ENCODE measurements around the gene SGMS2.
A peak's percentile ranks its signal among the peaks of the same experiment; 100 is the strongest.
"Not testable (repeated sequence)": the region's sequence is repeated elsewhere in the genome, so short reads cannot be mapped to it uniquely, and the experiment has no call there.

The SGMS2 gene

DNA sequence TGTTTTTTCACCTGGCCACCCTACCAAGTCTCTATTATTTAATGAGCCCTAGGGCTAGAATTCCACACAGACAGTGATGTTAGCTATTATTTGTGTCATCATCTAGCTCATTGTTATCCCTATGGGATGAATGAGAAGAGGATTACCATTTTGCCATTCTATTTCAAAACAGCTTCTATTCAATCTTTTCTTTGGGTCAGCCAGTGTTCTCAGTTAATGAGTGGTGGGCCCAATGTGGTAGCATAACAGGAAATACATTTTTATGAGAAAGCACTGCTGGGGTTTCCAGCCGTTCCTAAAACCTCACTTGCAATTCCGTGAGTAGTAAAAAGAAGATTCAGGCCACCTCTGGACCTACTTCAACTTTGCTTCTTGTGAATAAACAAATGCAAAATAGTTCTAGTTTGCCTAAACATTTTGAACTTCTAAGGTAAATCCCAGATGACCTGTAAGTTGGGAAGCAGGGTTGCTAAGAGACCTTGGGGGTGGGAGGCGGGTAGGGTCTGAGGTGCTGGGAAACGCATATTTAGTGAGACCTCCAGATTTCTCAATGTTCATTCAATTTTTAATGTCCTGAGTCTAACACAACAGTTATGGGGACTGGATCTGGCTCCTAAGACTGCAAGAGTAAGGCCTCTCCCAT is 81.8 kb downstream of the SGMS2 start:
- DNase-seq (ENCODE audit: insufficient read length, low spot score) (no peak), FAIRE-seq (no peak)

DNA sequence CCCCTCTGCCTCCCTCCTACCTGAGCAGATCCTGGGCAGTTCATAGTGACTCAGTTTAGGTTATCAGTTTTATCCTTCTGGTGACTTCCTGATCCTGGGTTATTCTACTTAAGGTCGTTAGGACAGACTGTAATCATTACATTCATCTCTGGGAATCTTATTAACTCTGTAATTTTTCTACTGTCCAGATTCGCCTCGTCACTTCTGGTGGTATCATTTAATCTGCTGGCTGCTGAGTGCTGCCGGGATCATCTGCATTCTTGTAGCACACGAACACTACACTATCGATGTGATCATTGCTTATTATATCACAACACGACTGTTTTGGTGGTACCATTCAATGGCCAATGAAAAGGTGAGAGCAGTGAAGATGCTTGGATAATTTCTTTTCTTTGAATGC is 83.6 kb downstream of the SGMS2 start:
- DNase-seq (ENCODE audit: insufficient read length, low spot score) = no peak
- no peak for FAIRE-seq

DNA sequence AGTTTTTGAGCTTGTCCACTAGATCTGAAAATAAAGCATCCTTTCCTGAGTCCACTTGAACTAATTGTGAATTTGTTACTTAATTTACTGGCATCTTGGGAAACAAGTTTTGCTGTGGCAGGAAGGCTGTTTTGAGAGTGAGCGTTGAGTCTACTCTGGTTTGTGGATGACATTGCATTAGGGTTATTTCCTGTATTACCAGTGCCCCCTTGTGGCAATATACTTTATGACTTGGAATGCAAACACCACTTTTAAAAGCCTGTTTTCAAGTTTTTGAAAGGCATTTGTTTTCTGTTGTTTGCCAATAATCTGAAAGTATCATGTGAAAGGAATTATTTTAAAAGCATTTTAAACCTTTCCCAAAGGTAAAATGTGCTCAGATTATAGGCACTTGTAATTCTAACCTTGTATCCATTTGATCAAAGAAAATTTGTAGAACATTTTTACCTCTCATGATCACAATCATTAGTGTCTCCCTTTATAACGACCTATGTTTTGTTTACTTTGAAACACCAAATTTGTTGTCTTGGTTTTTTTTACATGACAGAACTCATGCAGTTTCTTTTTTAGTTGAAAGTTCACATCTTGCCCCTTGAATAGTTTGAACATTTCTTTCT is 88.7 kb downstream of the SGMS2 start:
- peak; percentile 72 for FAIRE-seq
- DNase-seq (ENCODE audit: insufficient read length, low spot score) = no peak

DNA sequence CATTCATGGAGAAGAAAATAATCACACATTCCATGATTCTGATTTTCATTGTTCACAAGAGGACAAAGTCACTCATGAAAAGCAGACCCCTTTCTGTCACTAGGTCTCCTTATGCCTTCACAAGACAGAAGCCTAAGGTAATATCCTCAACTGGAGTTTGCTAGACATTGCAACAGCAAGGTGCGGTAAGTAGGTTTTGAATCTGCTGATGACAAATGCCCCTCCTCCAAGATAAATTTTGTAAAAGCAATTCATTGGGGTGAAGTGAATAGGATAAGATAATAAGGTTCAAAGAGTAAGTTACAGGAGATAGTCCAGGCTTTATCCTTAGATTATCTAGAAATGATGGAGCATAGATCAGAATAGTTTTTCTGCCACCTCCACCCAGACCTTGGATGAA is 90.5 kb downstream of the SGMS2 start:
- DNase-seq (ENCODE audit: insufficient read length, low spot score) (no peak), FAIRE-seq (no peak)

DNA sequence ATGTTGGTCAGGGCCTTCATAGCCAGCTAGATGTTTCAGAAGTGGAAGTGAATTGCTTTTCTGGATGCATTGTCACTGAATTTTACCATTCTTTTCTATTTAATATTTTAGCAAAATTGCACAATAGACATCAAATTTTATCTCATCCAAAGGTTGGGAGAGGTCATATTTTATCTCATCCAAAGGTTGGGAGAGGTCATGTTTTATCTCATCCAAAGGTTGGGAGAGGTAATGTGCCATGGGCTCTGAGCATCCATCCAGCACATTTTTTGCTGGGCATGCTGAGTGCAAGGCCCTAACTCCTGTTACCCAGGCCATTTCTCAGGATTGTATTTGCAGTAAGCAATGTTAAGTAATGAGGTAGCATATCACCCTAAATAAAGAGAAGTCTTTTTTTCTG is 91.9 kb downstream of the SGMS2 start:
- no peak for FAIRE-seq

DNA sequence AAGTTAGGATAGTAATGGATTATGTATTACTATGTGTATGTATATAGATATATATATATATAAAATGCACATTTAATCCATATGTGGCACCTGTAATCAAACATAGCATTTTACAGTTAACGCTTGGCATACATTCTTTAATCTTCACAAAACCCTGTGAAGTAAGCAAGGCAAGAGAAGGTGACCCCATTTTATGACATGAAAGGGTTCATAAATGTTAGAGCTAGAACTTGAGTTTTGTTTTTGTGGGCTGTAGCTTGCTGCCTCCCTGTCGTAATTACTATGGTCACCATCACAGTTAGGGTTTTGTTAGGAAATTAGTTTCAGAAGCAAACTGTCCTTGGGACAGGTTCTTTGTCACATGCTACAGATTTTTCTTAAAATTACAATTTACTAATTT is 92.8 kb downstream of the SGMS2 start:
- DNase-seq (ENCODE audit: insufficient read length, low spot score) = no peak
- no peak for FAIRE-seq

More for the DNA sequence above, 91.9 kb downstream of the SGMS2 start:
- DNase-seq (ENCODE audit: insufficient read length, low spot score) = no peak

DNA sequence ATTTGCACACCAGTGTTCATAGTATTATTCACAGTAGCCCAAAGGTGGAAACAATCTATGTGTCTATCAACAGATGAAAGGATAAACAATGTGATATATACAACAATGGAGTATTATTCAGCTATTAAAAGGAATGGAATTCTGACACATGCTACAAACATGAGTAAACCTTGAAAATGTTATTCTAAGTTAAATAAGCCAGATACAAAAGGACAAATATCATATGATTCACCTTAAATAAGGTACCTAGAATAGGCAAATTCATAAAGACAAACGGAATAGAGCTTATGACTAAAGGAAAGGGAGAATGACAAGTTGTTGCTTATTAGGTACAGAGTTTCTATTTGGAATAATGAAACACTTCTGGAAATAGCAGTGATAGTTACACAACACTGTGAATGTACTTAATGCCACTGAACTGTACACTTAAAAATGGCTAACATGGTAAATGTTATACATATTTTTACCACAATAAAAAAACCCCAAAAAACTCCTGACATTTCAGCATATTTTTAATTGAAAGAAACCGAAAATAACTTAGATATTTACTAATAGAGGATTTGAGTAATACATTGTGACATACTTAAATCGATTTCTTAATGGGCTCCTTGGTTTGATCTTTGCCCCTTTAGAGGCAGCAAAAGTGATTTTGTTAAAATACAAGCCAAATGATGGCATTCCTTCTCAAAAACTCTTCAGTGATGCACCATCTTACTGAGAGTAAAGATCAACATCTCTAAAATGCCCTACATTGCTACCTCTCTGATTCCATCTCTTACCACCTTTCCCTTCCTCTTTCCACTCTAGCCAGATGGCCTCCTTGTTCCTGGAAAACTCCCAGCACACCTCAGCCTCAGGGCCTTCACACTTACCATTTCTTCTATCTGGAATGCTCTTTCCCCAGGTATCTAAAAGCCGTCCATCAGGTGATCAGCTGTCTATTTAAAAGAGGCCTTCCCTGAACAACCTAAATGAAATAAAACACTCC is 98.0 kb downstream of the SGMS2 start:
- DNase-seq (ENCODE audit: insufficient read length, low spot score) = no peak
- no peak for FAIRE-seq

DNA sequence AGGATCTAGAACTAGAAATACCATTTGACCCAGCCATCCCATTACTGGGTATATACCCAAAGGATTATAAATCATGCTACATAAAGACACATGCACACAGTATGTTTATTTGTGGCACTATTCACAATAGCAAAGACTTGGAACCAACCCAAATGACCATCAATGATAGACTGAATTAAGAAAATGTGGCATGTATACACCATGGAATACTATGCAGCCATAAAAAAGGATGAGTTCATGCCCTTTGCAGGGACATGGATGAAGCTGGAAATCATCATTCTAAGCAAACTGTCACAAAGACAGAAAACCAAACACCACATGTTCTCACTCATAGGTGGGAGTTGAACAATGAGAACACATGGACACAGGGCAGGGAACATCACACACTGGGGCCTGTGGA is 101.0 kb downstream of the SGMS2 start:
- not testable (repeated sequence) for FAIRE-seq

DNA sequence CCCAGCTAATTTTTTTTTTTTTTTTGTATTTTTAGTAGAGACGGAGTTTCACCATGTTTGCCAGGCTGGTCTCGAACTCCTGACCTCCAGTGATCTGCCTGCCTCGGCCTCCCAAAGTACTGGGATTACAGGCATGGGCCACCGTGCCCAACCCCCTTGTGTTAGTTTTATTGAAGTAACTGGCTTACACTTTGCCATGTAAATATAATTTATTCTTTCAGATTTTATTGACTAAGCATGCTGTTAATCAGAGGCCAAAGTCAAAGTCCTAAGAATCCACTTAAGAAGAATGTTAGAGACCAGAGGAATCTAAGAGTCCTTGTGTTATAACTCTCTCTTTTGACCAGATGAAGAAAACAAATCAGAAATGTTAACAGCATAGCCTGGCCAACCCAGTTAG is 102.1 kb downstream of the SGMS2 start:
- not testable (repeated sequence) for DNase-seq (ENCODE audit: insufficient read length, low spot score); FAIRE-seq

More for the DNA sequence above, 101.0 kb downstream of the SGMS2 start:
- DNase-seq (ENCODE audit: insufficient read length, low spot score) = not testable (repeated sequence)

DNA sequence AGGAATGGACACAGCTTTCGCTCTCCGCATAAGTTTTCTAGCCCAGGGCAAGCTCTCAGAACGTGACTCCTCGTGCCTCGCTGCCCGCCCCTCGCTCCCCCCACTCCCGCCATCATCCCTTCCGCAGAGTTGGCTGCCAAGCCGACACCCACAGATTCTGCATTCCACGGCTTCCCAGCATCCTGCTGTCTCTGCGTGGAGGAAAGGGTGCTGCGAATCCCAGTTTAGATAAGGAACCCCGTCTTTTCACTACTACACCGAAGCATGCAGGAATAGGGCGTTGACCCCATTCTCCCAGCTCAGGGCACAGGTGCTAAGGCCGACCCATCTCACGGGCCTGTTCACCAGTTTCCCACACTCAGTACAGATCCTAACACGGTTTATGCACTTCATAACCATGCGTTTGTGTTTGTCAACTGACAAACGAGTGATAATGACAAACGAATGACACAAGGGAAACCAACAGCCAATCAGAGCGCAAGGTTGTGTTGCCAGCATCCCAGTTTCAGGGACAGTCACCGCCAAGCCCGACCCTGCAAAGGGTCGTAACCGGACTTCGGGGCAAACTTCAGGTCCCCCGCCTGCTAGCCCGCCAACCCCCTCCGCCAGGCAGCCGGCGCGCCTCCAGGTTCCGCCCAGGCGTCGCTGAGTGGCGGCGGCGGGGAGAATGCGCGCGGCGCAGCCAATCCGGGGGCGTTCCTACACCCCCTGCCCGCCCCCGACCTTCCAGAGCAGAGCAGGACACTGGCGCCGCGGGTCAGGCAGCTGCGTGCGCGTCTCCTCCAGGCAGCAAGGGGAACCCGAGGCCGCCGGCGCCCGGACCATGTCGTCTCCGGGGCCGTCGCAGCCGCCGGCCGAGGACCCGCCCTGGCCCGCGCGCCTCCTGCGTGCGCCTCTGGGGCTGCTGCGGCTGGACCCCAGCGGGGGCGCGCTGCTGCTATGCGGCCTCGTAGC is 106.4 kb downstream of the SGMS2 start, which contains the start of gene CYP2U1:
Gene CYP2U1, plus strand, starts transcription at position 729 of the 954 bp plus-strand sequence. Its CDS starts 95 bp downstream, at position 824.
- FAIRE-seq = peak; percentile 91

DNA sequence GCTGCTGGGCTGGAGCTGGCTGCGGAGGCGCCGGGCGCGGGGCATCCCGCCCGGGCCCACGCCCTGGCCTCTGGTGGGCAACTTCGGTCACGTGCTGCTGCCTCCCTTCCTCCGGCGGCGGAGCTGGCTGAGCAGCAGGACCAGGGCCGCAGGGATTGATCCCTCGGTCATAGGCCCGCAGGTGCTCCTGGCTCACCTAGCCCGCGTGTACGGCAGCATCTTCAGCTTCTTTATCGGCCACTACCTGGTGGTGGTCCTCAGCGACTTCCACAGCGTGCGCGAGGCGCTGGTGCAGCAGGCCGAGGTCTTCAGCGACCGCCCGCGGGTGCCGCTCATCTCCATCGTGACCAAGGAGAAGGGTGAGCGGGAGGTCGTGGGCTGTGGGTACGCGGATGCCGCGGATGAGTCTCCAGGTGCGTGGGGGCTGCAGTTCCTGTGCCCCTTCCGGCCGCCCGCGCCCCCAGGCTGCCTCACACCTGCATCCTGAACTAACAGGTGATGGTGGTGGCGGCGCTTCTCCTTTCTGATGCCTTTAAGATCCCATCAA is 107.1 kb downstream of the SGMS2 start:
- no peak for DNase-seq (ENCODE audit: insufficient read length, low spot score)
- no peak for FAIRE-seq

More for the DNA sequence above, 106.4 kb downstream of the SGMS2 start, which contains the start of gene CYP2U1:
- DNase-seq (ENCODE audit: insufficient read length, low spot score) = peak; percentile 68

DNA sequence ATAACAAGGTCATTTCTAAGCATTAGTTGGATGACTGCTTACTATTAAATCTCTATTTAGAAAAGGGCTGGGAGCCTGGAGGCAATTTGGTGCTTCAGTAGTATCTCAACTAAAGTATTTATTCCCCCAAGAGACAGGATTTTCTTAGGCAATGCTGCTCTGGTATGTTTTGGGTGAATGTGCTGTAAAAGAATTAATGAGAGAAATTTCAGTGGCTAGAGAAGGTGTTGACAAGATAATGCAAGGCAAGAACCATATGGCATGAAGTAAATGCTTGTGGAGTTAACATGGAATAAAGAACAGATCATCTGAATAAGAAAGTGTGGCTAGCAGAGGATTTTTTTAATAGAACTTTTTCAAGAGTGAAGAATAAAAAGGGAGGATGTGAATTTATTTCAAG is 110.5 kb downstream of the SGMS2 start:
- FAIRE-seq = no peak
- DNase-seq (ENCODE audit: insufficient read length, low spot score) = no peak

DNA sequence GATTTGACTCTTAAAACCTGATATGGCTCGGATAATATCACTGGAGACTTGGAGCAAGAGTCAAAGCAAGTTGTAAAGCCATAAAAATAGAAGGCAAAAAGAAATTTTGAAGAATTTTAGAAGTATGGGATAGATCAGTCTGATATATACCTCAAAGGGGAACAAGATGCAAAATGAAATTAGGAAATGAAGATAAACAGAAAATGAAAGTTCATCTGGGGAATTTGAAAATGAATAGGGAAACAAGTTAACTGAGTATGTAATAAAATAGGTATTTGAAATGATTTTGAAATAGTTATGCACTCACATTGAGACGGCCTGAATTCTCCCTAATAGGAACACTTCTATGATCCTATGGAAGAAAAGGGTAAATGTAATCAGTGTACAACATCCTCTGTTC is 112.3 kb downstream of the SGMS2 start:
- DNase-seq (ENCODE audit: insufficient read length, low spot score) = no peak
- FAIRE-seq = no peak

DNA sequence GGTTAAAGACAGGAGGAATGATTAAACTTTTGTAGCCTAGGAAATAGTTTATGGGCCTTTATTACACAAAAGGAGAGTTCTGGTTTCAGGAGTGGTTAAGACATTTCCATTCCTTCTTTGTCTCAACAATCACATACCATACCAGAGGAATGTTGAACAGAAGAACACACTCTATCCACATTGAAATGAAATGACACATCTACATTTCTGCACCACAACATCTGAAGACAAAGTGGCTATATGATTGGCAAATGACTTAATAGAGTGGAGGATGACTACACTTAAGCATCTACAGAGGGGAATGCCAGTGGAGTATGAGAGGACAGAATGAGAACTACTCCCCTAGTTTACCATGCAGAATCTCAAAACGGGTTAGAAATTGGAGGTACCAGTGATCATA is 114.6 kb downstream of the SGMS2 start:
- DNase-seq (ENCODE audit: insufficient read length, low spot score) (no peak), FAIRE-seq (no peak)

DNA sequence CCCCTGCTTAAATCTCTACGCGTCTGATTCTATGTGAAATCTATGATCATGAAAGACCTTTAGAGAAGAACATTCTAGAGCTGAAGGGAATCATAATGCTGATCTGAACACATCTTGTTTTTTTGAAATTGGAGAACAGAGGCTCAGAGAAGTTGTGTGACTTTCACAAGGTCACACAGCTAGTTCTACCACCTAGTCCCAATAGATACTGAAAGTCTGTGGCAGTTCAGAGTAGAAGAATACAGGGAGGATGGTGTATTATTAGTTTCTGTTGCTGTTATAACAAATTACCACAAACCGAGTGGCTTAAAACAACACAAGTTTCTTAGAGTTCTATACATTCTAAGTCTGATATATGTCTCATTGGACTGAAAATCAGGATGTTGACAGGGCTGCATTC is 121.1 kb downstream of the SGMS2 start:
- FAIRE-seq (no peak), DNase-seq (ENCODE audit: insufficient read length, low spot score) (no peak)

DNA sequence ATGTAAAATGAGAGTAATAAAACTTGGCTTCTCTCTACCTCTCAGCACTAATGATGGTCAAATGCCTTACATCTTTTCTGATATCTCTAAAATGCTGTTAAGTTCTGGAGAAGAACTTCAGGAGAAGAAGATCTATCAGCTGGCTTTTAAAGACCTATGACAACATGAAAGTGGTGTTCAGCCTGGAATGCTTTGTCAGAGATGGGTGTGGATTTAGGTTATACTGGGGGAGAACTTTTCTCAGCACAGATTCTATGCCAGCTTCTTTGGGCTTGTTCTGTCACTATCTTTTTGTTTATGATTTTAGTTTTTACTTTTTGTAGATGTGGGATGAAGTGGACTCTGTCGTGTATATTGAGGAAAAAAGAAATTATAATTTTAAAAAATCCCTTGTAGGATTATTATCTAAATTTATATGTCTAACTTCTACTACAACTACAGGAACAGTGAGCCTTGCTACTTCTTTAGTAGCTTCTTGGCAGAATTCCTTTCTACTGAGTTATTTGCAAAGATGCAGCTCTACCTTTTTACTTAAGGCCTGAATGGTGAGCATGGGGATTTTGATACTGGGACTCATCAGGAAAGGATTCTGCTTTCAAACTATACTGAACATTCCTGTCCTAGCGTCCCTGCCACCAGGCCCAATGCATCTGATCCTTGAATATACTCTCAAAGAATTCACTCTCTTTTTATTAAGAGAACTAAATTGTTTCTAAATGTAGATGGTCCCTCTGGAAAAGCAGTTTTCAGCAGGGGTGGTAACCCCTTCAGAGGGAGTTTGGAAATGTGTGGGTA is 126.2 kb downstream of the SGMS2 start:
- no peak for DNase-seq (ENCODE audit: insufficient read length, low spot score)
- FAIRE-seq = no peak

DNA sequence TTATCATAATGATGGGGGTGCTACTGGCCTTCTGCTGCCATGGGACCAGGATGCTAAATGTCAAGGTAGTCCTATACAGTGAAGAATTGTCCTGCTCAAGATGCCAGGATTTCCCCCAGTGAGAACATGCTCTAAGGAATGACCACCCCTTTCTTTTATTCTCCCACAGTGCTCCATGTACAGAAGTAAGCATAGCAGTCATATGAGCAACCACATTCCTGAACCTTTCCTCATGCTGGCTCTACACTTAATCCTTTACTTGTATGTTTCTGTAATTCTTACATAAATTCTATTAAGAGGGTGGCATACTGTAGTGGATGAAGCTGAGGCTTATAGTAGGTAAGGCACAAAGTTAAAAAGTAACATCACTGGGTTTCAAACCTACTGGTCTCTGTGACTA is 126.8 kb downstream of the SGMS2 start:
- DNase-seq (ENCODE audit: insufficient read length, low spot score) (no peak), FAIRE-seq (no peak)

DNA sequence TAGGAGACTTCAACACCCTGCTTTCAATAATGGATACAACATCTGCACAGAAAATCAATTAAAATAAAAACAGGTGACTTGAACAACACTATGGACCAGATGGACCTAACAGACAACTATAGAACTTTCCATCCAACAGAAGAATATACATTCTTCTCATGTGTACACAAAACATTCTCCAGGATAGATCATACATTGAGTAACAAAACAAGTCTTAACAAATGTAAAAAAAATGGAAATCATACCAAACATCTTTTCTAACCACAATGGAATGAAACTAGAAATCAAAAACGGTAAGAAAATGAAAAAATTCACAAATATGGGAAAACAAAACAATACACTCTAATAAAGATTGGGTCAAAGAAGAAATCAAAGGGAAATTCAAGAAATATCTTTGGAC is 131.3 kb downstream of the SGMS2 start:
- no peak for FAIRE-seq

More for the DNA sequence above, 131.3 kb downstream of the SGMS2 start:
- no peak for DNase-seq (ENCODE audit: insufficient read length, low spot score)
